CD4-positive, alpha-beta T cell treated with Interferon alpha-2 for 1 hour (primary cell): ENCODE results near the gene SCAMP1.

Experiments
- DNase-seq, 2 donors: peaks; one replicate each; pipeline ENCODE4 v3.0.0-alpha.2; 2020 to 2022

Gene SCAMP1

GRCh38 chr5:78515670-78516069 is 155.3 kb downstream of the SCAMP1 start:
- DNase-seq = no peak

GRCh38 chr5:78518365-78519197 is 158.2 kb downstream of the SCAMP1 start:
- no peak for DNase-seq

DNA sequence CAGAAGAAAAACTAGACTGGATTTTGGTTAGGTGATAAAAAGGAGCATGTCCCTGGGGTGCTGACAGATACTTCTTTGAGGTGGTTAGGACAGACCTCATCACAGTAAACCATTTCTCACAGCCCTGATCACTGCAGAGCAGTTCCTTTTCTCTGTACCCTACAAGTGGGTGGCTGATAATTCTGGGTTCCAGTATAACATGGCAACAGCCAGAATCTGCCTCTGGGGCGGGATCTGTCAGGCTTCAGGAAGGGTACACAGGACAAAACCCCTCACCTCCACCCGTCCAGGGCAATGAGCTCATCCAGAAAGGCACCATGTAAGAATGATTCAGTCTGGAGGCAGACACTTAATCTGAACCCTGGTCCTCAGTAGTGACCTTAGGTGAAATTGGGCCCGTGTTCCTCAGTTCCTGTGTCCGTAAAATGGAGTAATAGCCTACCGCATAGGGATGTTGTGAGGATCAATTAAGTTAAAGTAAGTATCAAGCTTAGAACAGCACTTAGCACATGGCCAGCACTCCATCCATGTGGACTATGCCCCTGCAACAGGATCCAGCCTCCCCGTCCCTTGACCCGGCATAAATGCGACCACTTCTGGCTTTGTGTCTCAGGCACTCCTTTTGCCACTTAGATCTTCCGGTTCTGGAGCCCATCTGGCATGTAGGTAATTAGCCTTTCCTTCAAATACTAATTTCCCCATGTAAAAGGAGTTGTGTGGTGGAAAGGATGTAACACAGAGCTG is 159.0 kb downstream of the SCAMP1 start:
- no peak for DNase-seq

GRCh38 chr5:78521455-78521854 is 161.0 kb downstream of the SCAMP1 start:
- no peak for DNase-seq

DNA sequence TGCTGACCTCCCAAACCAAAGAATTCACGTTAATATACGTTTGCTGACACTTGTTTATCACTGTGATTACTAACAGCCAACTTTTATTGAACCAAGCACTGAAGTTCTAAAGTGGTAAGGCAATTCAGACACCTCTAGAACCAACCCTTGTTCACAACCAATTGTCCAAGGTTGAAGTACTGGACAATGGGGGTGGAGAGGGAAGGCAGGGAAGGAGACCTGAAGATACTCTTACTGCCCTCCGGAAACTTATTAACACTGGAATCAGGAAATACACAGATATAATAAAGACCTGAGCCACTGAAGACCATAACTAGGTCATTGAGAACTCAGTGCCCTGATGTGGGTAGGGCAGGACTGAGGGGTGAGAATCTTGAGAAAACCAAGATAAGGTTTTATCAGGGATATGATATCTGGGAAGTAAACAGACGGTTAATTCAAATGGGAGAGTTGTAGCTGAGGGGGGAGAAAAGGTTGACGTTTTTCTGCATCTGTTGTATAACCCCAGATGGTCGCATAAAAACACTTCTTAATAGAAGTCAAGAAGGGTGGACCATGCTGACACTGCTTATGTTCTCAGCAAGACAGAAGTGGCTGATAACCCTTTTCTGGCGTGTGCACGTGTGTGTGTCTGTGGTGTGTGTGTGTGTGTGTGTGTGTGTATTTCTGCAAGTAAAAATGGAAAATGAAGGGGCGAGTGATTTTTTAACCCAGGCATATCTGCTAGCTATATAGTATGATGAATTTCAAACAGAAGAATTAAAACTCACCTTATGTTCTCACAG is 162.3 kb downstream of the SCAMP1 start:
- DNase-seq = no peak

- DNase-seq = no peak
Measured at GRCh38 chr5:78523314-78524193, 163.1 kb downstream of the SCAMP1 start.

- DNase-seq = no peak
Measured at GRCh38 chr5:78526049-78526525, 165.7 kb downstream of the SCAMP1 start.

- DNase-seq = peak in 1 of 2 donors; percentile 67
Measured at GRCh38 chr5:78527054-78527859, 166.8 kb downstream of the SCAMP1 start.

GRCh38 chr5:78527925-78528324 is 167.5 kb downstream of the SCAMP1 start:
- no peak for DNase-seq
